ENCODE results near the gene AAK1.
A peak's percentile ranks its signal among the peaks of the same experiment; 100 is the strongest.

GRCh38 chr2:69642709-69643601 lies 584 bp downstream of the AAK1 start:
- TF ChIP-seq CTCF (IDR thresholded peaks at IDR 0.05) (peak; percentile 20), EZH2 (IDR thresholded peaks at IDR 0.05) (no peak), EZH2phosphoT487 (IDR thresholded peaks at IDR 0.05) (no peak)

All from neural progenitor cell (in vitro differentiated cells).